Activated CD8-positive, alpha-beta memory T cell treated with anti-CD3 and anti-CD28 coated beads, Interleukin-2, amount 50 U/mL, for 4 hours (primary cell): Measurements from ENCODE around the gene NAA15.
"Not testable (repeated sequence)": the region's sequence is repeated elsewhere in the genome, so short reads cannot be mapped to it uniquely, and the experiment has no call there.

Source experiments
- DNase-seq: peaks from one replicate; pipeline ENCODE4 v3.0.0-alpha.2; 2020

NAA15 gene

GRCh38 chr4:139368998-139369397 is 67.7 kb downstream of the NAA15 start:
- no peak for DNase-seq

DNA sequence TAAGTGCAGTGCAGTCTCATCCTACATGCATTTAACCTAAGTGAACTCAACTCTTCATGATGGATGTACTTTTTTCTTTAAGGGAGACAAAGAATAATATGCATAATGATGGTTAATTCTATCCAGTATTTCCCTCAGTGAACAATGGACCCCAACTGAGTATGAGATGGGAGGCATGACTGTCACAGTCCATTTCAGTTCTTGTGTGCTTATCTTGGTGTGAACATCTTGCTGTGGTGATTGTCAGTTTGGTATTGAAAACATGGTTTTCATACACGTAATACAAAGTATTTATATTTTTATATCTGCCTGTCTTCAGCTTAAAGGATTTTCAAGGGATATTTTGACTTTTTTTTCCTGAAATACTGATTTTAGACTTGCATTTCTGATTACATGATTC is 72.9 kb downstream of the NAA15 start:
- no peak for DNase-seq

- no peak for DNase-seq
Observed at GRCh38 chr4:139386421-139386820, 85.1 kb downstream of the NAA15 start.

- DNase-seq: no peak
Observed at GRCh38 chr4:139389102-139389501, 87.8 kb downstream of the NAA15 start.

DNA sequence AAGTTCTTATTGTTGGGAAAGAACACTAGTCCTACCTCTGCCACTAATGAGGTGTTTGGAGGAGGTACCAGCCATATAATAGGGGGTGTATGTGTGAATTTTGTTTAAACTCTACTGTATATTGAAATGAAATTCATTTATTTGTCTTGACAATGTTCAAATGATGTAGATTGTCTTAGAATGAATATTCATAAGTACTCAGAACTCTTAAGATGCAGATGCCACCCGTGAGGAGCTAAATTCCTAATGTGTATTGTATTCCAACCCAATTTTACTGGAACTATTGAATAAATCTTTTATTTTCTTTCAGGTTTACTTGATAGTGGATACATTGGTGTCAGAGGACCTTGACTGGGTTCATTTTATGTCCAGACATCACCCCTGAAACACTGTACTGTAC is 88.7 kb downstream of the NAA15 start:
- DNase-seq: no peak

DNA sequence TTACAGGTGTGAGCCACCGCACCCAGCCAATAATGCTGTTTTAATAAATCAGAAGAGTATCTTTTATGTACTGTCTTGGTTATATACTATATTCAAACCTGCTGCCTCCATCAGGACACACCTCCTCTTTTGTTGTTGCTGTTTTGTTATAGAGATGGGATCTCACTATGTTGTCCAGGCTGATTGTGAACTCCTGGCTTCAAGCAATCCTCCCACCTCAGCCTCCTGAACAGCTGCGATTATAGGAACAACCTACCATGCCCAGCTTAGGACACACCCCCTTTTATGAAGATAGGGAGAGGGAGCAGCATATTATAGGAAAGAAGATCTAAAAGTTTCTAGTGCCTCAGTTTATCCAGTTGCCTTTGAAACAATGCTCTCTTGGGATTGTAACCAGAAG is 90.4 kb downstream of the NAA15 start:
- no peak for DNase-seq

DNA sequence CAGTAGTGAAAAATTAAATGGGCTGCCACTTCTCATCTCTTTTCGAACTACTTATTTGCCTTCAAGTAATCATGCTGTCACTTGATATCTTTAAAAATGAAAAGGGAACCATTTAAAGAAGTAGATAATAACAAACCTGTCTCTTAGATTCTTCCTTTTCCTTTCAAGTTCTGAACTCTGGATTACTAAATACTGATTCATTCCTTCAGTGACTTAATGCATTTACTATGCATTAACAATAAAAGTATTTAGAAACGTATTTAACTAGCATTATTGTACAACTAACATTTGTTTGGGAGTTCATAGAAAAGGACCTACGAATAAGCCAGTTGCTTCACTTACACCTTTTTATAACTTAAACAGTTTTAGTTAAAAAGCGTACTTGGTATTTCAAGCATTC is 91.5 kb downstream of the NAA15 start:
- DNase-seq: no peak

DNA sequence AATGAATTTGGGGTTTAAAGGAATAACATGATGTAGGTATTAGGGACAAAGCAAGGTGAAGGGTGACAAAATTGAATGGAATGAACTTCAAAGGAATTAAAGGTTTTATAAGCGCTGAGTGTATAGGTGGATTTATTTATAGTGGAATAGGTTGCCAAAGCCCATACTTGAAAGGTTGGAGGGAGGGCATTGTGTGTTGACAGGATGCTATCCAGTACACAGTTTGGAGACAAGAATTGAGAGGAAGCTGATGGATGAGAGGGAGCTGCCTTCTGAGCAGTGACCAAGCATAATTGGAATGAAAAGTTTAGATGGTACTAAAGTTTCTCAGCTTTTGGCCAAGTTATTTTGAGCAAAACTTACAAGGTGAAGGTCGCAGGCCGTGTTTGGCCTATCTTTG is 100.1 kb downstream of the NAA15 start:
- no peak for DNase-seq

DNA sequence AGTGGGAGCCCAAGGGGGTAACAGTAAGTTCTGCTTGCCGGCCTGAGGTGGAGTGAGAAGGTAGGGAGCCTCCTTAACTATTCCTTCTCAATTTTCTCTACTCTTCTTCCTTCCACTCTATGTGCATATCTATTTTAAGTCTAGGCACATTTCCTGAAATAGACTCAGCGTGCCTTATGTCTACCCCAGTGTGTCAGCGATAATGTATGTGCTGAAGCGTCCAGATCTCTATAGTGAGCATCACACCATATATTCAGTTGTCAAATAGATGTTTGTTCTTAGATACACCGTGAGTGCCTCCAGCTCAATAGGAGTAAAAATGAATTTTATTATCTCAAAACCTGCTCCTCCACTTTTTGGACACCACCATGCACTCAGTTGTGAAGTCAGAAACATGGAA is 101.1 kb downstream of the NAA15 start:
- DNase-seq: no peak

- no peak for DNase-seq
Observed at GRCh38 chr4:139403462-139403861, 102.2 kb downstream of the NAA15 start.

- DNase-seq: no peak
Observed at GRCh38 chr4:139410312-139410711, 109.0 kb downstream of the NAA15 start.

GRCh38 chr4:139414671-139415210 is 113.4 kb downstream of the NAA15 start:
- DNase-seq: not testable (repeated sequence)

DNA sequence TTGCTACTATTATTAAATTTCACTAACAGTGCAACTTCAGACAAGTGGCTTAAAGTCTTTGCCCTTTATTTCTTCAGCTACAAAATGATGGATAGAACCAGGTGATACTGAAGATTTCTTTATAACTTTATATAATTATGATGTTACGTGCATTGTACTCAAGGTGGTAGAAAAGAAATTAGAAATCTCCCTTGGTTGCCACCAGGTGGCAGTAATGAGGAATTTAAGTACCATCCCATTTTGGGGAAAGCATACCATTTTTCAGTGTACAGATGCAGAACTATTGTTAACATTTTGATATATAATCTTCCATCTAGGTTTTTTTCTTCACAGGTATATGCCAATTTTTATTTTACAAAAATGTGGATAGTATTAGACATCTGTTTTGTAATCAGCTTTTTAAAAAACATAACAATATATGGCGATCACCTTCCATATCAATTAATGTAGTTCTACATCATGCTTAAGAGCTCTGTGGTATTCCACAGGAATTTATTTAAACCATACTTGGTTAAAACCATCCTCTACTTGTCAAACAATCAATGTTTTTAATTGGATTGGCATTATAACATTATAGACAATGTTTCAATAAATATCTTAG is 114.9 kb downstream of the NAA15 start:
- no peak for DNase-seq

GRCh38 chr4:139419388-139419914 is 118.1 kb downstream of the NAA15 start:
- DNase-seq: no peak

DNA sequence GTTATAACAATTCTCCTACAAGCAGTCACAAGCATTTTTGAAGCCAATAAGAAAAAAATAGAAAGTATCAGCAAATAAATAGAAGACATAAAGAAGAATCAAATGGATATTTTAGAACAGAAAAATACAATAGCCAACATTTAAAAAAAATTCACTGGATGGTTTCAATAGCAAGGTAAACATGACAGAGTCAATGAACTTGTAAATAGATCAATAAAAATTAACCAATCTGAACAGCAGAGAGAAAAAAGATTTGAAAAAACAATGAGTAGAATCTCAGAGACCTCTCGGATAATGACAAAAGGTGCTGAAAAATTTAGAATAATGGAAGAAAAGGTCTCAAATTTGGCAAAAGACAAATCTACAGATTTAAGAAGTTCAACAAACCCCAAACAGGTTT is 119.3 kb downstream of the NAA15 start:
- no peak for DNase-seq

GRCh38 chr4:139436122-139436521 is 134.8 kb downstream of the NAA15 start:
- DNase-seq: no peak

- no peak for DNase-seq
Observed at GRCh38 chr4:139438141-139438540, 136.8 kb downstream of the NAA15 start.

DNA sequence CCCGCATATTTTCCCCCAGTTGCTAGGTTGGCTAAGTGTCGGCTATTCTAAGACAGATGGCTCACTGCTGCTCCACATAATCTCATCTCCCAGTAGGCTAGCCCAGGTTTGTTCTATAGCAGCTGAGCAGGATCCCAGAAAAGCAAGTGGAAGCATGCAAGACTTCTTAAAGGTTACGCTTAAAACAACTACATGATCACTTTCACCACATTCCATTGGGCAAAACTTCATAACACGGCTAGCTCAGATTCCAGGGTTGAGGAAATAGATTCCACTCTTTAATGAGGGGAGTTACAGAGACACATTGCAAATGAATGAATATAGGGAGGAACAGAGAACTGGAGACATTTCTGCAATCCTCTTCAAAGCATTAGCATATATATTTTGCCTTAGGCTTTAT is 139.7 kb downstream of the NAA15 start:
- DNase-seq: no peak

- no peak for DNase-seq
Observed at GRCh38 chr4:139443661-139444060, 142.4 kb downstream of the NAA15 start.

DNA sequence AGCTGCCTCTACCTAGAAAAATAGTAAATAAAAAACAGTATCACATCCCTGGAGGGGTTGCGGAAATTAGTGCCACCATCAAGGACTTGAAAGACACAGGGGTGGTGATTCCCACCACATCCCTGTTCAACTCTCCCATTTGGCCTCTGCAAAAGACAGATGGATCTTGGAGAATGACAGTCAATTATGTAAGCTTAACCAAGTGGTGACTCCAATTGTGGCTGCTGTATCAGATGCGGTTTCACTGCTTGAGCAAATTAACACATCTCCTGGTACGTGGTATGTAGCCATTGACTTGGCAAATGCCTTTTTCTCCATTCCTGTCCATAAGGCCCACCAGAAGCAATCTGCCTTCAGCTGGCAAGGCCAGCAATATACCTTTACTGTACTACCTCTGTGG is 143.6 kb downstream of the NAA15 start:
- DNase-seq: not testable (repeated sequence)

DNA sequence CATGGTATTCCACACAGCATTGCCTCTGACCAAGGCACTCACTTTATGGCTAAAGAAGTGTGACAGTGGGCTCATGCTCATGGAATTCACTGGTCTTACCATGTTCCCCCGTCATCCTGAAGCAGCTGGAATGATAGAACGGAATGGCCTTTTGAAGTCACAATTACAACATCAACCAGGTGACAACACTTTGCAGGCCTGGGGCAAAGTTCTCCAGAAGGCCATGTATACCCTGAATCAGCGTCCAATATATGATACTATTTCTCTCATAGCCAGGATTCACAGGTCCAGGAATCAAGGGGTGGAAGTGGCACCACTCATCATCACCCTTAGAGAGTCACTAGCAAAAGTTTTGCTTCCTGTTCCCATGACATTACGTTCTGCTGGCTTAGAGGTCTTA is 145.8 kb downstream of the NAA15 start:
- not testable (repeated sequence) for DNase-seq

DNA sequence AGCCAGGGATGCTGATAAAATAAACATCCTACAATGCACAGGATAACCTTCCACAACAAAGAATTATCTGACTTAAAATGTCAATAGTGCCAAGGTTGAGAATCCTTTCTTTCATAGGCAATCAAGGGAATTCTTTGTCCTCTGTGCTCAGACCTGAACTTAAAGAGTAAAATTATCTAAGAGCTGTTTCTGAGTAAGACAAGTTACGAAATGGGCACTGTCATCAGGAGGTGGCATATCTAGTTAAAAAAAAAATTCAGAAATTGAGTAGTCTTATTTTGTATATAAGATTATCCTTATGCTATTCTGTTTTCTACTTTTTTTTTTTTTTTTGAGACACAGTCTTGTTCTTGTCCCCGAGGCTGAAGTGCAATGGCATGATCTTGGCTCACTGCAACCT is 149.3 kb downstream of the NAA15 start:
- DNase-seq: no peak

GRCh38 chr4:139451997-139452396 is 150.7 kb downstream of the NAA15 start:
- DNase-seq: no peak

DNA sequence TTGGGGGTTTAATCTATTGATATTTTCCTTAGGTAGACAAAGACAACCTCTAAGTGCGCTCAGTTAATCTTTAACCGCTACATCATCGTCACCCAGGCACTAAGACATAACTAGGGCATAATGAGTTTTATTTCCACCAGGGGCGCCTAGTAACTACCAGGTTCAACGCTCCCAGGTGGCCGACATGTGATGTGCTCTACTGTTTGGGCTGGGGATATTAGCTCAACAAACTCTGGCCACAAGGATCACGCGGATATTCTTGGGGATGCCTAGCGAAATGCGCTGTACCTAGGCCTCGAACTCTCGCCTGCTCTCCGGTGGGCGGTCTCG is 151.7 kb downstream of the NAA15 start:
- DNase-seq: peak; percentile 63

DNA sequence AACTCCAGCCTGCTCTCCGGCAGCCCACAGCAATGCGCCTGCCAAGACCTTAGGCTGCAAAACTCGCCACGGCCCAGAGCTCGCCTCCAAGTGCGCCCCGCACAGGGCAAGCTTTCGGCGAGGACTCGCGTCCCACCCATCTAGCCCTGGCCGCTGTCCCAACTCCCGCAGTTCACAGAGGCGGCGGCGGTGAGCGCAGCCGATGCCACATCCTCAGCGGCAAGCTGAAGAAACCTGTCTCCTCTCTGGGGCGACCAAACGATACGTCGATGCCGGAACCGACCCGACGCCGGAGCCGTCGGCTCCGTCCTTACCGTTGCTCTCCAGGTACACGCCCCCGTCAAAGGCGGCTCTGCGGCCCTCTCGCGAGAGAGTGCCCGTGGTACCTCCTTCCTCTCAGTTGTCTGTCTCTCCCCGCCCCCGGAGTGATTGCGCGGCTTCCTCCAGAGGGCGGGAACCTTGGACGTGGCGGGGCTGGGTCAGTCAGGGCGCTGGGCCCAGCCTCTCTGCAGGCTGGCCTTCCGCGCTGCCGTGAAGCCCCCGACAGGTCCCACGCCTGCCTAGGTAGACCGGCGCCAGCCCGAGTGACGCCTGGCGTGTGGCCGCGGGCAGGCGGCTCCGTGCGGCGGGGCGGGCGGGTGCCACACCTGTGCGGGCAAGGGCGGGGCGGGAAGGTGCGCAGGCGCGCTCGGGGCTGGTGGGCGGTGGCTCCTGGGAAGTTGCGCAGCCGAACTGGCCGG is 152.2 kb downstream of the NAA15 start:
- DNase-seq: peak; percentile 96
